ENCODE results near the gene CCSER1.
A peak's percentile ranks its signal among the peaks of the same experiment; 100 is the strongest.

CCSER1 gene

GRCh38 chr4:90943311-90943710 is 816.1 kb downstream of the CCSER1 start:
- no peak overlapping the region for H2AK5ac ChIP-seq (ENCODE audit: low read depth, low read length)
- H3K9me3 ChIP-seq (replicated peaks in 1 of 2; ENCODE audit: control insufficient read depth in 2 of 2, insufficient read depth in 1 of 2, low read depth in 1 of 2, low read length in 2 of 2) = no peaks in the 10 kb centered on the region
- no peaks in the 10 kb centered on the region for H3K27me3 ChIP-seq (ENCODE audit: control insufficient read depth in 3 of 3, insufficient read depth in 3 of 3, low read depth in 1 of 3, low read length in 3 of 3)
- H3K18ac ChIP-seq (ENCODE audit: low read length) = no peak overlapping the region
- H2BK5ac ChIP-seq (ENCODE audit: low read length) = no peak overlapping the region
- H2BK120ac ChIP-seq (ENCODE audit: low read depth, low read length) = no peak overlapping the region
- H3K14ac ChIP-seq (ENCODE audit: low read length) = no peak overlapping the region
- H3K4me2 ChIP-seq (ENCODE audit: insufficient read depth, low read length, poor library complexity, severe bottlenecking) = no peak overlapping the region
- no peak overlapping the region for H3K4me3 ChIP-seq (ENCODE audit: low read length in 2 of 2)
- no peak for DNase-seq (ENCODE audit: low spot score)
- no peak overlapping the region for H4K91ac ChIP-seq (ENCODE audit: low read depth, low read length, poor library complexity)
- H4K8ac ChIP-seq (ENCODE audit: low read depth, low read length) = no peak overlapping the region
- no CpG with 5 or more reads among the region's 6 CpGs for WGBS, 2 donors (ENCODE audit: extremely low coverage in 2 of 2, insufficient read length in 2 of 2, insufficient replicate concordance in 1 of 2)
- no peak overlapping the region for H2AFZ ChIP-seq (ENCODE audit: low read length)
- no peak overlapping the region for H3K27ac ChIP-seq (replicated peaks; ENCODE audit: low read length)
- no peaks in the 10 kb centered on the region for H3K4me1 ChIP-seq (ENCODE audit: control insufficient read depth in 2 of 2, insufficient read depth in 1 of 2, low read depth in 1 of 2, low read length in 2 of 2)
- H2BK15ac ChIP-seq (ENCODE audit: low read length) = no peak overlapping the region
- no peak overlapping the region for H2BK12ac ChIP-seq (ENCODE audit: low read length)
- no peak overlapping the region for H3K23ac ChIP-seq (ENCODE audit: low read depth, low read length, poor library complexity)
- no peak overlapping the region for H3K9ac ChIP-seq (ENCODE audit: low read depth, low read length, poor library complexity)
- H3K79me1 ChIP-seq (ENCODE audit: low read depth, low read length) = no peaks in the 10 kb centered on the region
- H3K4ac ChIP-seq (ENCODE audit: low read length) = no peak overlapping the region
- H3K36me3 ChIP-seq (replicated peaks in 1 of 2; ENCODE audit: control insufficient read depth in 2 of 2, insufficient read depth in 2 of 2, low read length in 2 of 2) = no peaks in the 10 kb centered on the region

DNA sequence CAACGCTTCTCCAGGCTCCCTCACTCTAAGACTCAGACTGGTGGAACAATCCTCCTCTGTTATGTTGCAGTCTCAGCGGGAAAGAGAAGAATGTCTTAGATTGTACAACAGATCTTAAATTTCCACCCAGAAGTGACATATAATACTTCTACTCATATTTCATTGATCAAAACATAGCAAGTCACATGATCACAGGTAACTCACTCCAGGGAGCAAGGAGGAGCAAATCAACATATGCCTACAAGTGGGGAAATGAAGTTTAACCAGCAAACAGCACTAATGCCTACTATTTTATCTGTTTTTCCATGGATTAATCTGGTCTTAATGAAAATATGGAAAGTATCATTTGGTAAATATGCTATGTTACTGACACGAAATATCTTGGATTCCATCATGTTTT is 819.8 kb downstream of the CCSER1 start:
- Histone ChIP-seq H2BK120ac (ENCODE audit: low read depth, low read length) (no peak overlapping the region), H3K4me1 (ENCODE audit: control insufficient read depth in 2 of 2, insufficient read depth in 1 of 2, low read depth in 1 of 2, low read length in 2 of 2) (no peaks in the 10 kb centered on the region), H4K8ac (ENCODE audit: low read depth, low read length) (no peak overlapping the region), H2AFZ (ENCODE audit: low read length) (no peak overlapping the region), H3K18ac (ENCODE audit: low read length) (no peak overlapping the region), H3K9me3 (replicated peaks in 1 of 2; ENCODE audit: control insufficient read depth in 2 of 2, insufficient read depth in 1 of 2, low read depth in 1 of 2, low read length in 2 of 2) (no peaks in the 10 kb centered on the region), H3K14ac (ENCODE audit: low read length) (no peak overlapping the region), H3K27ac (replicated peaks; ENCODE audit: low read length) (no peak overlapping the region), H2BK15ac (ENCODE audit: low read length) (no peak overlapping the region), H3K4ac (ENCODE audit: low read length) (no peak overlapping the region), H3K79me1 (ENCODE audit: low read depth, low read length) (no peaks in the 10 kb centered on the region), H3K4me2 (ENCODE audit: insufficient read depth, low read length, poor library complexity, severe bottlenecking) (no peak overlapping the region), H2BK5ac (ENCODE audit: low read length) (no peak overlapping the region), H3K23ac (ENCODE audit: low read depth, low read length, poor library complexity) (no peak overlapping the region), H3K9ac (ENCODE audit: low read depth, low read length, poor library complexity) (no peak overlapping the region), H3K36me3 (replicated peaks in 1 of 2; ENCODE audit: control insufficient read depth in 2 of 2, insufficient read depth in 2 of 2, low read length in 2 of 2) (no peaks in the 10 kb centered on the region), H3K27me3 (ENCODE audit: control insufficient read depth in 3 of 3, insufficient read depth in 3 of 3, low read depth in 1 of 3, low read length in 3 of 3) (no peaks in the 10 kb centered on the region), H2AK5ac (ENCODE audit: low read depth, low read length) (no peak overlapping the region), H2BK12ac (ENCODE audit: low read length) (no peak overlapping the region), H3K4me3 (ENCODE audit: low read length in 2 of 2) (no peak overlapping the region), H4K91ac (ENCODE audit: low read depth, low read length, poor library complexity) (no peak overlapping the region)
- no peak for DNase-seq (ENCODE audit: low spot score)
- no CpG with 5 or more reads among the region's 3 CpGs for WGBS, 2 donors (ENCODE audit: extremely low coverage in 2 of 2, insufficient read length in 2 of 2, insufficient replicate concordance in 1 of 2)

DNA sequence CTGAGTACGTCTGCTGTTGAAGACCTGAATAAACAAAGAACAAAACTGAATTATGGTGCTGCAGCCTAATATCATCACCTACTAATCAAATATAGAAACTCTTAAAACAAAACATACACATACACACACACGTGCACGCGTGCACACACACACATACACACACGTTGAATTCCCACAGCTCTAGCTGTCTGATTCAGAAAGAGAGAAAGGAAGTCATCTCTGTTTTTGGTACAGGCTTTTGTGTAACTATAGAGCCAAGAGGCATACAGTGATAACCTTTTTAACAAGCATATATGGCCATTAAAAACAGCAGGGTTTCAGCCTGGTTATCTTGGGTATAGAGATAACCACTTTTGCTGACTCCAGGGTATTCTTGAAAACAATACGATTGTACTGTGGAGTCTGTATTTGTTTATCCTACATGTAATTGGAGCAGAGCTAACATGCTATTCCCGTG is 823.2 kb downstream of the CCSER1 start:
- Histone ChIP-seq H4K8ac (ENCODE audit: low read depth, low read length) (no peak overlapping the region), H3K9me3 (replicated peaks in 1 of 2; ENCODE audit: control insufficient read depth in 2 of 2, insufficient read depth in 1 of 2, low read depth in 1 of 2, low read length in 2 of 2) (no peaks in the 10 kb centered on the region), H3K18ac (ENCODE audit: low read length) (no peak overlapping the region), H3K27ac (replicated peaks; ENCODE audit: low read length) (no peak overlapping the region), H3K14ac (ENCODE audit: low read length) (no peak overlapping the region), H3K4me3 (ENCODE audit: low read length in 2 of 2) (no peak overlapping the region), H4K91ac (ENCODE audit: low read depth, low read length, poor library complexity) (no peak overlapping the region), H2BK15ac (ENCODE audit: low read length) (no peak overlapping the region), H2BK12ac (ENCODE audit: low read length) (no peak overlapping the region), H2BK120ac (ENCODE audit: low read depth, low read length) (no peak overlapping the region), H3K4me1 (ENCODE audit: control insufficient read depth in 2 of 2, insufficient read depth in 1 of 2, low read depth in 1 of 2, low read length in 2 of 2) (no peaks in the 10 kb centered on the region), H3K4ac (ENCODE audit: low read length) (no peak overlapping the region), H3K36me3 (replicated peaks in 1 of 2; ENCODE audit: control insufficient read depth in 2 of 2, insufficient read depth in 2 of 2, low read length in 2 of 2) (no peaks in the 10 kb centered on the region), H2AK5ac (ENCODE audit: low read depth, low read length) (no peak overlapping the region), H2BK5ac (ENCODE audit: low read length) (no peak overlapping the region), H3K9ac (ENCODE audit: low read depth, low read length, poor library complexity) (no peak overlapping the region), H3K23ac (ENCODE audit: low read depth, low read length, poor library complexity) (no peak overlapping the region), H3K27me3 (ENCODE audit: control insufficient read depth in 3 of 3, insufficient read depth in 3 of 3, low read depth in 1 of 3, low read length in 3 of 3) (no peaks in the 10 kb centered on the region), H3K79me1 (ENCODE audit: low read depth, low read length) (no peaks in the 10 kb centered on the region), H3K4me2 (ENCODE audit: insufficient read depth, low read length, poor library complexity, severe bottlenecking) (no peak overlapping the region), H2AFZ (ENCODE audit: low read length) (peak overlapping the region; percentile 39)
- WGBS, 2 donors (ENCODE audit: extremely low coverage in 2 of 2, insufficient read length in 2 of 2, insufficient replicate concordance in 1 of 2) = no CpG with 5 or more reads among the region's 7 CpGs
- no peak for DNase-seq (ENCODE audit: low spot score)

- H2BK12ac ChIP-seq (ENCODE audit: low read length) = no peak overlapping the region
- H4K8ac ChIP-seq (ENCODE audit: low read depth, low read length) = no peak overlapping the region
- no peak overlapping the region for H2AK5ac ChIP-seq (ENCODE audit: low read depth, low read length)
- no peaks in the 10 kb centered on the region for H3K9me3 ChIP-seq (replicated peaks in 1 of 2; ENCODE audit: control insufficient read depth in 2 of 2, insufficient read depth in 1 of 2, low read depth in 1 of 2, low read length in 2 of 2)
- H3K4ac ChIP-seq (ENCODE audit: low read length) = no peak overlapping the region
- H3K79me1 ChIP-seq (ENCODE audit: low read depth, low read length) = no peaks in the 10 kb centered on the region
- no peak overlapping the region for H3K18ac ChIP-seq (ENCODE audit: low read length)
- no peak overlapping the region for H3K4me3 ChIP-seq (ENCODE audit: low read length in 2 of 2)
- H3K4me2 ChIP-seq (ENCODE audit: insufficient read depth, low read length, poor library complexity, severe bottlenecking) = no peak overlapping the region
- H3K9ac ChIP-seq (ENCODE audit: low read depth, low read length, poor library complexity) = no peak overlapping the region
- no peak overlapping the region for H4K91ac ChIP-seq (ENCODE audit: low read depth, low read length, poor library complexity)
- H2BK15ac ChIP-seq (ENCODE audit: low read length) = no peak overlapping the region
- H2BK5ac ChIP-seq (ENCODE audit: low read length) = no peak overlapping the region
- H3K23ac ChIP-seq (ENCODE audit: low read depth, low read length, poor library complexity) = no peak overlapping the region
- no CpG with 5 or more reads among the region's 2 CpGs for WGBS, 2 donors (ENCODE audit: extremely low coverage in 2 of 2, insufficient read length in 2 of 2, insufficient replicate concordance in 1 of 2)
- no peaks in the 10 kb centered on the region for H3K36me3 ChIP-seq (replicated peaks in 1 of 2; ENCODE audit: control insufficient read depth in 2 of 2, insufficient read depth in 2 of 2, low read length in 2 of 2)
- H3K27ac ChIP-seq (replicated peaks; ENCODE audit: low read length) = no peak overlapping the region
- no peak overlapping the region for H3K14ac ChIP-seq (ENCODE audit: low read length)
- H3K27me3 ChIP-seq (ENCODE audit: control insufficient read depth in 3 of 3, insufficient read depth in 3 of 3, low read depth in 1 of 3, low read length in 3 of 3) = no peaks in the 10 kb centered on the region
- H2BK120ac ChIP-seq (ENCODE audit: low read depth, low read length) = no peak overlapping the region
- no peak for DNase-seq (ENCODE audit: low spot score)
- H3K4me1 ChIP-seq (ENCODE audit: control insufficient read depth in 2 of 2, insufficient read depth in 1 of 2, low read depth in 1 of 2, low read length in 2 of 2) = no peaks in the 10 kb centered on the region
- no peak overlapping the region for H2AFZ ChIP-seq (ENCODE audit: low read length)
Observed at GRCh38 chr4:90951037-90951436, 823.8 kb downstream of the CCSER1 start.
